ENCODE measurements around the gene ALDH5A1. TPM values are rescaled to one million over a fixed set of nuclear protein-coding genes. Genes with fewer than 3 reads are reported as not detected.

ALDH5A1 gene
- total RNA-seq, 4 donors from 2014 or later: 7.8 to 12.0 (median 11.5) TPM

- H3K9me3 ChIP-seq: no peaks in the 10 kb centered on the region
- H3K27me3 ChIP-seq: no peaks in the 10 kb centered on the region
- no peak overlapping the region for H3K4me3 ChIP-seq
- DNase-seq (ENCODE audit: low spot score in 2 of 2): no peak
- TF ChIP-seq, protein P1, sequence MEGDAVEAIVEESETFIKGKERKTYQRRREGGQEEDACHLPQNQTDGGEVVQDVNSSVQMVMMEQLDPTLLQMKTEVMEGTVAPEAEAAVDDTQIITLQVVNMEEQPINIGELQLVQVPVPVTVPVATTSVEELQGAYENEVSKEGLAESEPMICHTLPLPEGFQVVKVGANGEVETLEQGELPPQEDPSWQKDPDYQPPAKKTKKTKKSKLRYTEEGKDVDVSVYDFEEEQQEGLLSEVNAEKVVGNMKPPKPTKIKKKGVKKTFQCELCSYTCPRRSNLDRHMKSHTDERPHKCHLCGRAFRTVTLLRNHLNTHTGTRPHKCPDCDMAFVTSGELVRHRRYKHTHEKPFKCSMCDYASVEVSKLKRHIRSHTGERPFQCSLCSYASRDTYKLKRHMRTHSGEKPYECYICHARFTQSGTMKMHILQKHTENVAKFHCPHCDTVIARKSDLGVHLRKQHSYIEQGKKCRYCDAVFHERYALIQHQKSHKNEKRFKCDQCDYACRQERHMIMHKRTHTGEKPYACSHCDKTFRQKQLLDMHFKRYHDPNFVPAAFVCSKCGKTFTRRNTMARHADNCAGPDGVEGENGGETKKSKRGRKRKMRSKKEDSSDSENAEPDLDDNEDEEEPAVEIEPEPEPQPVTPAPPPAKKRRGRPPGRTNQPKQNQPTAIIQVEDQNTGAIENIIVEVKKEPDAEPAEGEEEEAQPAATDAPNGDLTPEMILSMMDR (IDR thresholded peaks at IDR 0.05): no peak
- TF ChIP-seq POLR2A (IDR thresholded peaks at IDR 0.05) (no peak), EP300 (IDR thresholded peaks at IDR 0.05) (no peak)
- no peak overlapping the region for H3K27ac ChIP-seq
- 68 to 80% methylated on average over 3 to 4 of the region's 4 CpGs for WGBS, 2 donors
- peaks cover 0 to 38% (median 0%) of the 10 kb centered on the region in 3 donors for H3K36me3 ChIP-seq
- H3K4me1 ChIP-seq: no peaks in the 10 kb centered on the region
Measured at GRCh38 chr6:24458134-24458533, 36.6 kb upstream of the ALDH5A1 start.

- H3K4me1 ChIP-seq: no peaks in the 10 kb centered on the region
- TF ChIP-seq, protein P1 (IDR thresholded peaks at IDR 0.05): no peak
- TF ChIP-seq EP300 (IDR thresholded peaks at IDR 0.05) (no peak), POLR2A (IDR thresholded peaks at IDR 0.05) (no peak)
- H3K36me3 ChIP-seq: peaks cover 0 to 36% (median 0%) of the 10 kb centered on the region in 3 donors
- 93 to 97% methylated on average over 2 of the region's 2 CpGs for WGBS, 2 donors
- DNase-seq (ENCODE audit: low spot score in 2 of 2): no peak
- no peaks in the 10 kb centered on the region for H3K27me3 ChIP-seq
- no peak overlapping the region for H3K27ac ChIP-seq
- no peak overlapping the region for H3K4me3 ChIP-seq
- no peaks in the 10 kb centered on the region for H3K9me3 ChIP-seq
Measured at GRCh38 chr6:24458941-24459340, 35.8 kb upstream of the ALDH5A1 start.

DNA sequence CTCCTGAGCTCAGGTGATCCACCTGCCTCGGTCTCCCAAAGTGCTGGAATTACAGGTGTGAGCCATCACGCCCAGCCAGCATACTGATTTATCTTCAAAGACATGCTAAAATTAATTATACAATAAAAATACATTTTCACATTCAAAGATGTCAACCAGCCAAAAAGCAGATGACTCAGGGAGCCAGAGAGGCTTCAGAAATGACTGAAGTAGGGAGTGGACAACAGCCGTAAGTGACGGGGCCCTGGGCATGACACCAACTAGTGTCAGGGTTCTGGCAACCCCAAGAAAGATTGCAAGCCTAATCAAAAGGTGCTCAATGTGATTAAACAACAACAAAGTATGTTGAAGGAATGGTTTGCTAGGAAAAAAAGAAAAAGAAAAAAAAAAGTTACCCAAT lies 33.8 kb upstream of the ALDH5A1 start:
- WGBS, 2 donors: 91 to 93% methylated on average over 4 of the region's 4 CpGs
- no peak overlapping the region for H3K4me3 ChIP-seq
- no peaks in the 10 kb centered on the region for H3K9me3 ChIP-seq
- TF ChIP-seq POLR2A (IDR thresholded peaks at IDR 0.05) (no peak), EP300 (IDR thresholded peaks at IDR 0.05) (no peak)
- TF ChIP-seq, protein P1 (IDR thresholded peaks at IDR 0.05): no peak
- no peaks in the 10 kb centered on the region for H3K4me1 ChIP-seq
- no peak overlapping the region for H3K27ac ChIP-seq
- H3K36me3 ChIP-seq: peaks cover 0 to 40% (median 0%) of the 10 kb centered on the region in 3 donors
- no peaks in the 10 kb centered on the region for H3K27me3 ChIP-seq
- DNase-seq (ENCODE audit: low spot score in 2 of 2): no peak

DNA sequence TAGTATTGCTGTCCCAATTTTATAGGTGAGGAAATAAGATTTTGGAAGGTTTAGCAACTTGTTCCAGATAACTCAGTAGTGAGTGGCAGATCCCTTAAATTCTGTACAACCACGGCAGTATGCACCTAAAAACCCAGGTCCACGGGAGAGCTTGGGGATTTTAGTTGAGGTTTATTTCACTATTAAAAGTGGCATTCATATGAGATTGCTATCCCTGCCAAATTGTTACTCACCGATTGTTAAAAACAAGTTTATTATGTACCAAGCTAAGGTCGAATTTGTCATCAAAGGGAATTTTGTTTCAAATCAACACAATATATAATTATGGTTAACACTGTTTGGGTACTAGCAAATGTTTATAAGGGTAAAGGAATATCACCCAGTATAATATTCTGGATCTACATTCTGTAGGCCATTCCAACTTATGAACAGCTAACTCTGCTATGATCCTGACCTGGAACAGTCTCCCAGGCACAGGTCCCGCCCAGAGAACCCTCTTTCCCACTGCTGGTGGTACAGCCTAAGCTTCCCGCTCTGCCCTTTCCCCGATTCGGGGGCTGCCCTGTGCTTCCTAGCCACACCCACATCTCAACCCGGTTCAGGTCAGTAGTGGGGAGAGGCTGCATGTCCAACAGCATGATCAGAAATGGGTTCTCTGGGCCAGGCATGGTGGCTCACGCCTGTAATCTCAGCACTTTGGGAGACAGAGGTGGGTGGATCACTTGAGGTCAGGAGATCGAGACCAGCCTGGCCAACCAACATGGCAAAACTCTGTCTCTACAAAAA lies 30.3 kb upstream of the ALDH5A1 start:
- 83% methylated on average over 11 of the region's 11 CpGs for WGBS, 2 donors
- no peak for DNase-seq (ENCODE audit: low spot score in 2 of 2)

DNA sequence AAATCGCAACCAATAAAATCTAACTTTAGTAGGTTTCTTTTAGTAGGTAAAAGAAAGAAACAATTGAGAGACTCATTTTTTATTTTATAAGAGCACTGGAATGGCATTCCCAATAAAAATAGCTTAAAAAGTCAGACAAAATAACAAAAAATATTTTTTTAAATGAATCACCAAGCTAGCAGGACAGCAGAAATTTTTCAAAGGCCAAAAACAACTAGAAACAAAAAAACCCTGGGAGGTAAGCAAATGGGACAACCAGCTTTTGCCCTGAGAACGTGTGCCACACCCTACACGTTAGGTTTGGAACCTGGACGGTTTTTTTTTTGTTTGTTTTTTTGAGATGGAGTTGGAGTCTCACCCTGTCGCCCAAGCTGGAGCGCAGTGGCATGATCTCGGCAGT lies 25.0 kb upstream of the ALDH5A1 start:
- Histone ChIP-seq H3K9me3 (no peaks in the 10 kb centered on the region), H3K27ac (no peak overlapping the region), H3K4me3 (no peak overlapping the region), H3K27me3 (no peaks in the 10 kb centered on the region), H3K36me3 (peaks cover 0 to 13% (median 0%) of the 10 kb centered on the region in 3 donors), H3K4me1 (no peaks in the 10 kb centered on the region)
- TF ChIP-seq, protein P1 (IDR thresholded peaks at IDR 0.05): no peak
- TF ChIP-seq POLR2A (IDR thresholded peaks at IDR 0.05) (no peak), EP300 (IDR thresholded peaks at IDR 0.05) (no peak)
- 79 to 88% methylated on average over 7 of the region's 7 CpGs for WGBS, 2 donors
- DNase-seq (ENCODE audit: low spot score in 2 of 2): no peak

More for the DNA sequence above, 30.3 kb upstream of the ALDH5A1 start:
- no peak for TF ChIP-seq POLR2A (IDR thresholded peaks at IDR 0.05)
- TF ChIP-seq, protein P1 (IDR thresholded peaks at IDR 0.05): no peak
- no peak for TF ChIP-seq EP300 (IDR thresholded peaks at IDR 0.05)
- Histone ChIP-seq H3K27ac (no peak overlapping the region), H3K36me3 (peaks cover 0 to 17% (median 0%) of the 10 kb centered on the region in 3 donors), H3K9me3 (no peaks in the 10 kb centered on the region), H3K4me3 (no peak overlapping the region), H3K4me1 (no peaks in the 10 kb centered on the region), H3K27me3 (no peaks in the 10 kb centered on the region)

Measured in tibial nerve (tissue), 4 donors.